Stomach smooth muscle (tissue), 2 donors: ENCODE data around the gene PDE9A.

Experiments used
- H3K27ac ChIP-seq: one replicate; pipeline ENCODE4 v1.7.0; 2013; ENCODE audit warnings: mild to moderate bottlenecking, low read length, inconsistent platforms
- H3K27me3 ChIP-seq, 2 donors: one replicate each; pipeline ENCODE4 v1.7.0; 2013; ENCODE audit warnings: low read length in 2 of 2; ENCODE audit not compliant: insufficient read depth in 2 of 2, control insufficient read depth in 1 of 2
- H3K36me3 ChIP-seq, 2 donors: one replicate each; pipeline ENCODE4 v1.7.0; 2013; ENCODE audit warnings: low read length in 2 of 2; ENCODE audit not compliant: control insufficient read depth in 2 of 2, insufficient read depth in 2 of 2
- H3K4me1 ChIP-seq: one replicate; pipeline ENCODE4 v1.7.0; 2013; ENCODE audit warnings: low read length; ENCODE audit not compliant: control insufficient read depth, insufficient read depth
- H3K4me3 ChIP-seq, 2 donors: one replicate each; pipeline ENCODE4 v1.7.0; 2013; ENCODE audit warnings: low read length in 2 of 2
- H3K9ac ChIP-seq, 2 donors: one replicate each; pipeline ENCODE4 v1.7.0; 2013; ENCODE audit warnings: low read length in 2 of 2, mild to moderate bottlenecking in 1 of 2
- H3K9me3 ChIP-seq, 2 donors: one replicate each; pipeline ENCODE4 v1.7.0; 2013; ENCODE audit warnings: low read length in 2 of 2; ENCODE audit not compliant: control insufficient read depth in 2 of 2
- donor health status: healthy.
- donor health status: Pancreatic carcinoma.

PDE9A gene

DNA sequence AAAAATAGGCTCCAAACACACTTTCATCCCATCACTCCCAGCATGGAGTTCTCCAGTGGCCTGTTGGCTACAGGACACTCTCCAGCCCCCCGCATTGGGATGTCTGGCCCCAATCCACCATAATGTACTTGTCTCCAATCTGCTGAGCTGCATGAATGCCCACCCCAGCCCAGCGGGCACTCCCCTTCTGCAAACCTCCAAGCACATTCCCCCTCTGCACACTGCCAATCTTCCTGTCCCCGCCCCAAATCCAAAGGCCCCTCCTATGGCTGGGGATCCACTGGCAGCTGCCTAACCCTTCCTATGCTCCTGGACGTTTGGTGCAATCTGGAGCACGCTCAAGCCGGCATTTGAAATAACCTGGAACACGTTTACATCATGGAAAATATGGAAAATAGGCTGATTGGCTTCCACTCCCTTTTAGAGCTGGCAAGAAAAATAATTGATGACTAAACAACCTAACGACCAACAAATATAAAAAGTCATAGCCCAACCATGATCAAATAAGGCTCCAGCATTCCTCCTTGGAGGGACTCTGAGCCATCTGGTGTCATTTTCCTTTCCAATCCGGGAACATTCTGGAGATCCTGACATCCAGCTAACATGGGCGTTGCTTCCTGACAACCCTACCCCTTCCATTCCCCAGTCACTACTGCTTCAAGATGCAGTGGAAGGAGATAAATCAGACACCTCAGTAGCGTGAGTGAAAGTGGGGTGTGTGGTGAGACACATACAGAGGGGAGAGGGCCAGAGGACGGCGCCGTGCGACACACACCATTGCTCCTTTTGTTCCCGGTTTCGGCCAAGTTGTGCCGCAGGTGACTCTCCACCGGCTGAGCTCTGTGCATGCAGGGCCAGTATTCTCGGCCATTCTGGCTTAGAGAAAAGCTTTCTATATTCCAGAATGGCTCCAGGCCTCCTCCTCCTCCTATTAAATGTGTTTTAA, 41.6 kb downstream of the PDE9A start:
- H3K4me3 ChIP-seq: no peak overlapping the region
- peaks cover 8 to 34% of the 10 kb centered on the region in 2 donors for H3K36me3 ChIP-seq
- H3K27ac ChIP-seq: no peak overlapping the region
- H3K9me3 ChIP-seq: no peaks in the 10 kb centered on the region
- H3K4me1 ChIP-seq: peaks cover 3% of the 10 kb centered on the region
- no peaks in the 10 kb centered on the region for H3K27me3 ChIP-seq
- H3K9ac ChIP-seq: no peak overlapping the region

DNA sequence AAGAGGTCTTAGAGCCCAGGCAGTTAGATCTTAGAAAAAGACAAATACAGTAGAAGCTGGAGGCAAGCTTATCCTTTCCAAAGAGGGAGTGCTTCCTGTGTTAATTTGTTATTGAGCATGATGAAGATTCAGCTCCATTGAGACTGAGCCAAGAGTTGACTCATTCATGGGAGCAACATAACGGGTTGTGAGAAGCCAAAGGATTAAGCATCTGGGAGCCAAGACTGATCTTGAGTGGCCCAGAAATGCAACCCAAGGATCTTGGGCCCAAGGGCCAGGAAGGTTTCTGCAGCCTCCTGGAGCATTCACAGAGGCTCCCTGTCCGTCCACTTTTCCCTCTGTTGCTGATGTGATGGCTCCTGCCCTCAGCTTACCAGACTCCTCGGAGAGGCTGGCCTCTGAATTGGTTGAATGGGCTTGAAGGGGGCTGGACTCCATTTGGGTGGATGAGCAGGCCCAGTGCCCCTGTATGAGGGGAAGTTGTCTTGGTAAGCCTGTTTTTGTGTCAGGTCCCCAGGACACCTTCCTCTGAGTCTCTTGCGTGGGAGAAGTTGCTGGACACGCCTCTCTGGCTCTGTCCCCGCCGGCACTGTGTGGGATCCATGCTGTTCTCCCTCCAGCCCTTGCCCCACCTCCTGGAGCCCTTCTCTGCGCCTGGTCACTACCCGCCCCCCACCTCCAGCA, 42.4 kb downstream of the PDE9A start:
- Histone ChIP-seq H3K4me3 (no peak overlapping the region), H3K27me3 (no peaks in the 10 kb centered on the region), H3K36me3 (peaks cover 11 to 29% of the 10 kb centered on the region in 2 donors), H3K27ac (no peak overlapping the region), H3K4me1 (peaks cover 3% of the 10 kb centered on the region), H3K9me3 (no peaks in the 10 kb centered on the region), H3K9ac (no peak overlapping the region)

DNA sequence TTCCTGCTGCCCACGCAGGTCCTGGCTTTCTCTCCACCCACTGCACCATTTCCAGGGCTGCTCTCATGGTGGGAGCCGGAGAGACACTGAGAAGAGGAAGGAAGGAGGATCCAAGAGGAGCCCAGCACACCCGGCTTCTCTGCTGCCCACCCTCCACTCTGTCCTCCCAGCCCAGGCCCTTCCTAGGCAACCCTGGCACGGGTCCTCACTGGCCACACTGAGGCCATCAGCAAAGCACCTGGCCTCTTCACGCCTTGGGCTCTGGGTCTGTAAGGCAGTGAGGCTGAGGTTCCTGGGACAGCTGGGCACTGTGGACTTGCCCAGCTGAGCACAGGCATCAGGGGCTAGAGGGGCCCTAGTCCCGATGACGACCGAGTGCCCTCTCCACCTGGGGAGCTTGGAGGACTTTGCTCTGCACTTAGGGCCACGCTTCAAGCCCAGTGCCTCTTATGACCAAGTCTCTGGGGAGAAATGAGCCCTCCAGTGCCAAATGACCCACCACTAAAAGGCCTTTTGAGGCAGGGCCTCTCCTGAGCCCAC, 43.1 kb downstream of the PDE9A start:
- peaks cover 3% of the 10 kb centered on the region for H3K4me1 ChIP-seq
- H3K27me3 ChIP-seq: no peaks in the 10 kb centered on the region
- H3K27ac ChIP-seq: no peak overlapping the region
- H3K9me3 ChIP-seq: no peaks in the 10 kb centered on the region
- peaks cover 7 to 23% of the 10 kb centered on the region in 2 donors for H3K36me3 ChIP-seq
- no peak overlapping the region for H3K9ac ChIP-seq
- H3K4me3 ChIP-seq: no peak overlapping the region

DNA sequence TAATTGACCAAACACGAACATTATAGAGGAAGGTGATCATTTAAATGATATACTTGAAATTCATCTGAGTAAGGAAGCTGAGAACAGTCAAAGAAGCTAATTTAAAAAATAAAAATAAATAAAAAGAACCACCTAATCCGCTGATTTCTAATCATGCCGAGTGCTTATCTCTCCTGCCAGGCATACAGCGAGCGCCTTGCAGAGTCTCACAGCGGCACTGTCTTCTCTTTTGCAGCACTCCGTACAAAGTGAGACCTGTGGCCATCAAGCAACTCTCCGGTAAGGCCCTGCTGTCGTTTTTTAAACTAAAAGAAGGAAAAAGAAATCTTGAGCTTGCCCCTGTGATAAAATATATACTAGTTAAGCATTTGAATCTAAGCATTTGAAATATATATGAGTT, 45.3 kb downstream of the PDE9A start:
- H3K27ac ChIP-seq: no peak overlapping the region
- no peak overlapping the region for H3K4me3 ChIP-seq
- H3K9me3 ChIP-seq: no peaks in the 10 kb centered on the region
- H3K36me3 ChIP-seq: peaks cover 6 to 20% of the 10 kb centered on the region in 2 donors
- peaks cover 3% of the 10 kb centered on the region for H3K4me1 ChIP-seq
- no peaks in the 10 kb centered on the region for H3K27me3 ChIP-seq
- H3K9ac ChIP-seq: no peak overlapping the region

DNA sequence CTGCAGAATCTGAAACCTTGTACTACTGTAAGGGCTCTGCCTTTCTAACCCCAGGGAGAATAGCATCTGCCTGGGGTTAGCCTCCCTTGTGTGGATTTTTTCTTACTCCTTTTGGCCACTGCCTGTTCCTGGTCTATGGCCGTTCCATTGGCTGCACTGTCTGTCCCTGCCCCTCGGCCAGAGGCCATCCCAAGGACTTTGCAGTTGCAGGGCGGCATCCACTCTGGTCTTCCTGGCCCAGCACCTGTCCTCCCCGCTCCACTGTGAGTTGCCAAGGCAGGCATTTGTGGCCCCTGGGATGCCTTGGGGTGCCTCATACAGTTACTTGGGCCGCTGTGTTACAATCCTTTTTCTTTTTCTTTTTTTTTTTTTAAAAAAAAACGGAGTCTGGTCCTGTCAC, 45.8 kb downstream of the PDE9A start:
- H3K36me3 ChIP-seq: peaks cover 9 to 17% of the 10 kb centered on the region in 2 donors
- H3K4me1 ChIP-seq: peaks cover 3% of the 10 kb centered on the region
- no peak overlapping the region for H3K4me3 ChIP-seq
- H3K9me3 ChIP-seq: no peaks in the 10 kb centered on the region
- H3K27ac ChIP-seq: no peak overlapping the region
- no peak overlapping the region for H3K9ac ChIP-seq
- no peaks in the 10 kb centered on the region for H3K27me3 ChIP-seq

DNA sequence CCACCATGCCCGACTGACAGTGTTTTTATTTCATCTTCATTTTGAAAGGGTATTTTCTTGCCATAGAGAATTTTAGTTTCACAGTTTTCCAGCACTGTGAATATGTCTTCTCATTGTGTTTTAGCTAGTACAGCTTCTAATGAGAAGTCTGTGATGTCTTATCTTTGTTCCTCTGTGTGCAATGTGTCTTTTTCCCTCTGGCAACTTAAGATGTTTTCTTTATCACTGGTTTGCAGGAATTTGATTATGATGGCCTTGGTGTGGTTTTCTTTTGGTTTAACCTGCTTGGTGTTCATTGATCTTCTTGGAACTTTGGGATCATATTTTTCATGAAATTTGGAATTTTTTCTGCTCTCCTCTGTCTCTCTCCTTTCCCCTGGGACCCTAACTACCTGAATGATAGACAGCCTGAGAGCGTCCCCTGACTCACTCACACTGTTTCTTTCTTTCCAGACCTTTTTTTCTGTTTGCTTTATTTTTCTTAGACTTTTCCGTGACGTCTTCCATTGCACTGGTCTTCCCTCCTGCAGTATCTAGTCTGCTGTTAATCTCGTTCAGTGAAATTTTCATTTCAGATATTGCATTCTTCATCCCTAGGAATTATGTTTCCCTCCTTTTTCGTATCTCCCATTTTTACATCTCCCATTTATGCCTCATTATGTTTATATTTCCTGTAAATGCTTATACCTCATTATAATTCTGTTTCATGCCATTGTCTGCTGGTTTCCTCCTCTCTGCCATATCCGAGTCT, 48.5 kb downstream of the PDE9A start:
- H3K9ac ChIP-seq: no peak overlapping the region
- no peak overlapping the region for H3K27ac ChIP-seq
- no peak overlapping the region for H3K4me3 ChIP-seq
- H3K27me3 ChIP-seq: no peaks in the 10 kb centered on the region
- no peaks in the 10 kb centered on the region for H3K4me1 ChIP-seq
- no peaks in the 10 kb centered on the region for H3K9me3 ChIP-seq
- H3K36me3 ChIP-seq: peaks cover 9 to 15% of the 10 kb centered on the region in 2 donors

DNA sequence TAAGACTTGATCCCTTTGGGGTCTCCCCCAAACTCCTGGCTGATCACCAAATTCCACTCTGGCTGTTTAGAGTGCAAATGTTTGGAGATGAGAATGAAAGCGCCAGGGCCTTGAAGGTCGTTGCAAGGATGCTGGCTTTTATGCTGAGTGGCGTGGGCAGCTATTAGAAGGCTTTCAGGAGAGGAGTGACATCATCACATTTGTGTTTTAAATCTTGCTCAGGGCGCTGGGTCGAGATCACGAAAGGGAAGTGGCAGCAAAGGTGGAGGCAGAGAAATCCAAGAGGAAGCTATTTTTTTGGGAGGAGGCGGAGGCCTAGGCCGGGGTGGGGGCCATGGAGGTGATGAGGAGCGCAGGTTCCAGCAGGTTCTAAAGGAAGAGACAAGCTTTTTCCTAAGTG, 49.3 kb downstream of the PDE9A start:
- Histone ChIP-seq H3K27ac (no peak overlapping the region), H3K4me3 (no peak overlapping the region), H3K36me3 (peaks cover 9 to 13% of the 10 kb centered on the region in 2 donors), H3K9me3 (no peaks in the 10 kb centered on the region), H3K27me3 (no peaks in the 10 kb centered on the region), H3K9ac (no peak overlapping the region), H3K4me1 (no peaks in the 10 kb centered on the region)

DNA sequence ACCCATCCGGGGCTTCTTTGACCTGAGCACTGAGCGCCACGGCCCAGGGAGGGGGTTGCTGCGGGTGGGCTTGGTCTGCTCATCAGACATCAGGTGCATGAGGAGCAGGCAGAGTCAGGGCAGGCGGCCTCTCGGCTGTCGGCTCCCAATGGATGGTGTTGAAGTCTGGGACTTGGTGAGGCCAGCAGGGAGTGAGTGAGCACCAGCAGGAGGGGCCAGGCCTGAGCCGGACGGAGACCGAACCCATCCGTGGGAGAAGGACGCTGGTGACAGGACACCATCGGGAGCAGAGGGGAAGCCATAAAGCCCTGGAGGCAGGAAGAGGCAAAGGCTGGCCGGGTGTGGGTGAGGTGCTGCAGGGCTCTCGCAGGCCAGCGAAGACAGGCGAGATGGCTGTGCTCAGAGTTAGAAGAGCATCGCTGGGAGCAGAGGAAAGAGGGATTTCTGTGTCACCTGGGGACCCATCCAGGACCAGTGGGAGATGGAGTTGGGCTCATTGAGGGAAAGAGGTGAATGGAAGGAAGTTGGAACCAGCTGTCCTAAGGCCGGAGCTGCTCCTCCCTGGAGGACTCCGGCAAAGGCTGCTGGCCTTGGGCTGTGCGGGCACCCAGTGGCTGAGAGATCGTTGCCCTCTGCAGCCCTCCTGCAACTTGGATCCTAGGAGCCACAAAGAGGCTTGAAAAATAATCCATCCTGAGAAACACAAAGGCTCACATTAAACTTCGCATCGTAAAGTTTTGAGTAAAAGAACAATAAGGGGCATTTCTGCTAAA, 49.9 kb downstream of the PDE9A start:
- Histone ChIP-seq H3K9ac (no peak overlapping the region), H3K4me3 (no peak overlapping the region), H3K27me3 (no peaks in the 10 kb centered on the region), H3K9me3 (no peaks in the 10 kb centered on the region), H3K36me3 (peaks cover 9% of the 10 kb centered on the region in 2 donors), H3K27ac (no peak overlapping the region), H3K4me1 (no peaks in the 10 kb centered on the region)

DNA sequence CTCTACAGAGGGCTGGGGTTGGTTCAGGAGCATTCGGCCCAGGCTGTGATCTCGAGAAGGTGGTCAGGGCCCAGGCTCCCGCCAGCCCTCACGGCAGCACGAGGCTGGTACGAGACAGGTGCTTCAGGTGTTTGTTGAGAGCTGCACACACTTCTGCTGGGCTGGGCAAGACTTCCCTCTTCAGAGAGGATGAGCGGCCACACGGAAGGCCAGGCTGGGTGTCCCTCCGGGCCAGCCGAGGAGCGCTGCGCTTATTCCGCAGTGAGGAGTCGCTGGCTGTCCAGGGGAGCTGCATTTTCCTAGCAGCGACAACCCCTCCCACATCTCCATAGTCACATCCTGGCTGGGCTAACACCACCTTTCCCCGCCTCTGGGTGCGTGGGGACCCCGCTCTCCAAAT, 50.5 kb downstream of the PDE9A start:
- no peak overlapping the region for H3K4me3 ChIP-seq
- no peak overlapping the region for H3K9ac ChIP-seq
- no peaks in the 10 kb centered on the region for H3K4me1 ChIP-seq
- peaks cover 9% of the 10 kb centered on the region in 2 donors for H3K36me3 ChIP-seq
- H3K27ac ChIP-seq: no peak overlapping the region
- H3K27me3 ChIP-seq: no peaks in the 10 kb centered on the region
- H3K9me3 ChIP-seq: no peaks in the 10 kb centered on the region

DNA sequence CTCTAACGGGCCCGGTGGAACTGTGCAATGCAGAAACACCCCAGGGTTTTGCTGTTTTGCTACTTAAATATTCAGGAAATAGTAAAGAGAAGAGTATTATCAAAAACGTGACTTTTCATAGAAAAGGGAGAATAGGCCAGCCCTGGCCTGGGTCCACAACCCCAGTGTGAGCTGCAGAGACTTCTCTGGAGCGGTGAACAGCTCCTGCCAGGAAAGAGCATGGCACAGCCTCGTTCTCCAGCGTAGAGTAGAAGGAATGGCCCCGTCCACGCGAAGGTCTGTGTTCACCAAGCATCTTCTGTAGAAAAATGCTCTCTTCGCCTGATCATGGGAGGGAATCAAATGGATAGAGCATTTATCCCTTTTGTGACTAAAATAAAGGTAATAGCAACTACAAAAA, 51.4 kb downstream of the PDE9A start:
- Histone ChIP-seq H3K4me1 (no peaks in the 10 kb centered on the region), H3K9me3 (no peaks in the 10 kb centered on the region), H3K9ac (no peak overlapping the region), H3K27me3 (no peaks in the 10 kb centered on the region), H3K4me3 (no peak overlapping the region), H3K27ac (no peak overlapping the region), H3K36me3 (peaks cover 6 to 9% of the 10 kb centered on the region in 2 donors)
